RWPE1 (cell line): ENCODE results near the gene PES1.

ENCODE experiments used
- CTCF ChIA-PET: fragments of 350-600 bp; sonication (Branson Sonifier 250); formaldehyde crosslinking; extraction: SDS; loops from one replicate; lab custom pipeline; 2021; lab: Yijun Ruan, JAX
- POLR2A ChIA-PET: fragments of 400-600 bp; formaldehyde crosslinking; extraction: SDS; loops from one replicate; lab custom pipeline; 2020; ENCODE audit warnings: antibody characterized with exemption; ENCODE audit not compliant: low non-redundant PET; lab: Yijun Ruan, JAX
- DNase-seq: peaks from one replicate; pipeline ENCODE4 v3.0.0; 2012; ENCODE audit warnings: low spot score
- H3K27ac ChIP-seq: fragments of 450-650 bp; 2 replicates; pipeline ENCODE4 v1.5.1; 2017
- TF ChIP-seq, protein P1 (sequence below): fragments of 450-650 bp; conservative IDR thresholded peaks from 2 replicates; pipeline ENCODE4 v1.5.1; 2017; ENCODE audit warnings: low read depth, mild to moderate bottlenecking

The PES1 gene

DNA sequence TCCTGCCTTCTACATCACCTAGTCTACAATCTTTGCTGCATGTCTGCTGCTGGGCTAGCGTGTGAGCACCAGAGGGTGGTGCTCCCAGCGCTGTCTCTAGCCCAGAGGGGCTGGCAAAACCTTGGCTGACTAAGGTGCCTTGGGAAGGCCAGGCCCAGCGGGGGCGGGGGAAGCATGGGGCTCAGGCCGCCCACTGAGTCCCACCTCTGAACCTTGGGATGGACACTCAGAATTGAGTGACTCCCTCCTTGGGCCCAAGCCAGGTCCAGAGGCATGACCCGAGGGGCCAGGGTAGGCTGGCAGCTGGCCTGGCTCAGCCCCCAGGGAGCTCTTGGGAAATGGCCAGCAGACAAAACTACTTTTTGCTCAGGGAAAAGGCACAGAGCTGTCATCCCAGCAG is 9.7 kb downstream of the PES1 start:
- DNase-seq, result no peak
- TF ChIP-seq, protein P1, sequence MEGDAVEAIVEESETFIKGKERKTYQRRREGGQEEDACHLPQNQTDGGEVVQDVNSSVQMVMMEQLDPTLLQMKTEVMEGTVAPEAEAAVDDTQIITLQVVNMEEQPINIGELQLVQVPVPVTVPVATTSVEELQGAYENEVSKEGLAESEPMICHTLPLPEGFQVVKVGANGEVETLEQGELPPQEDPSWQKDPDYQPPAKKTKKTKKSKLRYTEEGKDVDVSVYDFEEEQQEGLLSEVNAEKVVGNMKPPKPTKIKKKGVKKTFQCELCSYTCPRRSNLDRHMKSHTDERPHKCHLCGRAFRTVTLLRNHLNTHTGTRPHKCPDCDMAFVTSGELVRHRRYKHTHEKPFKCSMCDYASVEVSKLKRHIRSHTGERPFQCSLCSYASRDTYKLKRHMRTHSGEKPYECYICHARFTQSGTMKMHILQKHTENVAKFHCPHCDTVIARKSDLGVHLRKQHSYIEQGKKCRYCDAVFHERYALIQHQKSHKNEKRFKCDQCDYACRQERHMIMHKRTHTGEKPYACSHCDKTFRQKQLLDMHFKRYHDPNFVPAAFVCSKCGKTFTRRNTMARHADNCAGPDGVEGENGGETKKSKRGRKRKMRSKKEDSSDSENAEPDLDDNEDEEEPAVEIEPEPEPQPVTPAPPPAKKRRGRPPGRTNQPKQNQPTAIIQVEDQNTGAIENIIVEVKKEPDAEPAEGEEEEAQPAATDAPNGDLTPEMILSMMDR, result no peak
- CTCF ChIA-PET, result no interaction called here
- POLR2A ChIA-PET, result interaction anchor here (0.5 kb wide), 1 partner anchor 12 kb away, joined by 4 read pairs; no protein-coding TSS in a partner anchor
- no peak overlapping the region for H3K27ac ChIP-seq

DNA sequence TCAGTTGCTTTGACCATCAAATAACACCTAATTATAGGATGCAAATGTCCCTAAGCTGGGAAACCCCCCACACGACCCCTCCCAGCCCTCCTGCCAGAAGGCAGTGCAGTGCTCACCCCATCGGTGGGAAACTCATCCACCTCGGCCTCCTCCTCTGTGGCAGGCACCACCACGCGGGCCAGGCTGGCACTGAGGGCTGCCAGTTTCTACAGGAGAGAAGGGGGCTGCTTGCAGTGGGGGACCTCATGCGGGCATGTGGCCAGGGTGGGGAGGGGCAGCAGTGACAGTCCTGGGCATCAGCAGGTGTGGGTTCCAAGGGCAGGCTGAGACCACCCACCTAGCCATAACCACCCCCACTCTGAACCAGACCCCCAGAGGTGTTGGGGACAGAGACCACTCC is 10.8 kb downstream of the PES1 start:
- TF ChIP-seq, protein P1, result no peak
- ChIA-PET POLR2A (no interaction called here), CTCF (no interaction called here)
- DNase-seq, result no peak
- H3K27ac ChIP-seq, result no peak overlapping the region

DNA sequence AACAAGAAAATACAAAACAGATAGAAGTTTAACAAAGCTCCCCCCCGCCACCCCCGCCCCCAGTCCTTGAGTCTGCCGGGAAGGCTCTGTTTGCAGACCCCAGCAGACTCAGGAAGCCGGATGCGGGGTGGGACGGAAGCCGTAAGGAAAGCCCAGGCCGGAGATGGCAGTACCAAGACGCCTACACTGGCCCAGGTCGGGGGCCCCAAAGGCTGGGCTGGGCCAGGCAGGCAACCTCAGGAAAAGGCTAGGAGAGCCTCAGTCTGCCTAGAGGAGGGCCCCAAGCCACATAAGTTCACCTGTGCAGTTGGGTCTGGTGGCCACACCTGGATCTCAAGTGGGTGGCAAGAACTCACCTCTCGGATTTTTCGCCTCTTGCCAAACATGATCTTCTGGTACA is 13.2 kb downstream of the PES1 start:
- TF ChIP-seq, protein P1, result no peak
- H3K27ac ChIP-seq, result peak overlapping the region; percentile 44
- ChIA-PET POLR2A (no interaction called here), CTCF (no interaction called here)
- no peak for DNase-seq

DNA sequence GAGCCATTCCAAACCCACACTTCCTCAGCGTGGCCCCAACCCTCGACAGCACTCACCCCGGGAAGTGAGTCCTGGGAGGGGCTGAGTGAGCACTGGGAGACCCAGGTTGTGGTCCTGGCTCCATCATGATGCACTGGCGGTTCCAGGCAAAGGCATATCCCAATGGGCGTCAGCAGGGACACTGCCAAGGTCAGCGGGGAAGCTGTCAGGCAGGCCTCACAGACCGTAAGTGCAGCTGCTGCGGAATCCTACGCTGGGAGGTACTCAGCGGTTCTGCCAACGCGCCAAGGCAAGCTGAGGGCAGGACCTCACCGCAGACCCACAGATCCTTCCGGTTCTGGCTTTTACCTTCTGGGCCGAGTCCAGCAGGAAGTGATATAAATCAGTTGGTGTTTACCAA is 15.9 kb downstream of the PES1 start:
- H3K27ac ChIP-seq, result peak overlapping the region; percentile 8
- no peak for DNase-seq
- ChIA-PET CTCF (no interaction called here), POLR2A (no interaction called here)
- TF ChIP-seq, protein P1, result no peak

DNA sequence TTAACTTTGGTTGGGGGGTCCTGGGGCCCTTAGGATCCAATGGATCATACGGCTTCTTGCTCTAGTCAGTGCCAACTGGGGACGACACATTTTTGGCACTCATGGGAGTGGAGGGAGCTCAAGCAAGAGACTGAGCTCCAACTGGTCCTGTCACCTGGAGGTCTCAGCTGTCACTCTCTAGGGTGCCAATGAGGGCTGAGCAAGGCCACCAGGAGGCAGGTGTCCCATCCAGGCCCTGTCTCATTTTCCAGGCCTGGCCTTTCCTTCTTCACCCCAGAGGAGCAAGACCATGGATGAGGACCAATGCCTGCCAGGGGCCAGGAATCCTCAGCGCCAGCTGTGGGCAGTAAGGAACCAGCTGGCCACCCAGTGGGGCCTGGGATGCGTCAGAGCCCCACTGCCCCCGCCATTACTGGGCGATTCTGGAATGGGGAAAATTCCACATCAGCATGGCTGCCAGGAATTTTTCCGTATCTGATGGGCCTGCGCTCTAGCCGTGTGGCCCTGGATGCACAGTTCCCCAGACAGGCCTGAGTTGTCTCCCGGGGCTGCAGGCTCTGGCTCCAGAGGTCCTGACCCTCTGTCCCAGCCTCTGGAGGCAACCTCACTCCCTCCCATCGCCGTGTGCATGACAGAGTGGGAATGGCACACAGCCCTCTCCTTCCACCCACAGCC is 16.6 kb downstream of the PES1 start:
- CTCF ChIA-PET, result no interaction called here

DNA sequence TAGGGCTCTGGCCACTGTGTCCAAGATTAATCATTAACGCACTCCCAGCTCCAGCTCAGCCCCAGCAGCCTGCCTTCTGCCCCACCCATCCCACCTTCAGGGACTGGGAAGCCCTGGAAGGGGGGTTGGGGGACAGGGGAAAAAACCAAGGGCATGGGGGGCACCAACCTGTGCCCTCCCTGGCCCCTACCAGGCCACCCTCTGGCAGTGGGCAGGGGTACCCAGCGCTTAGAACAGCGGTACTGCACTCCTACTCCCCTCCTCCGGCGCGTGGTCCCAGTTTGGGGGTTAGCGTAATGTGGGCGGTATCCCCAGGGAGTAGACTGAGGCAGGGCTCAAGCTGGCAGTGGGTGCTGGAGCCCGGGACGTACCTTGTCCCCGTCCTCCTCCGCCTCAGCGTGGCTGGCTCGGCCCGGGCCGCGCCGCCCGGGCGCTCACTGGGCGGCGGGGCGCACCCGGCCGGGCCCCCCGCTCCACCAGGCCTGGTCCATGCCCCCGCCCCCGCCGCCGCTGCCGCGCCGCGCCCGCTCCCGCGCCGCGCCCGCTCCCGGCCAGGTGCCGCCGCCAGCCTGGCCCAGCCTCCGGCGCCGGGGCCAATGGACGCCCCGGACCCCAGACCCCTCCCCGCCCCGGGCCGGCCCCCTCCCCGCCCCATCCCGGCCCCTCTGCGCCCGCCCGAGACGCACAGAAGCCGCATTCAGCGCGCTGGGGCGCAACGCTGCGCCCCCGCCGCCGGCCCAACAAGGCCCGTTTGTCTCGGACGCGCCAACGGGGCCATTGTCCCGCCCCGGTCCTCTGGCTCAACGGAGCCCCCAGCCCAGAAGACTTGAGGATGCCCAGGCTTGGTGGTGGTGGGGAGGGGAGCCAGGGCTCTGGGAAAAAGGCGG is 17.4 kb downstream of the PES1 start, which contains the start of gene GAL3ST1:
GAL3ST1 (minus strand) TSS at position 571 of the 887 bp plus-strand sequence. CDS start 17,273 bp downstream, outside the sequence.
- POLR2A ChIA-PET, result no interaction called here
- CTCF ChIA-PET, result no interaction called here
- TF ChIP-seq, protein P1, result no peak
- H3K27ac ChIP-seq, result peak within 1 kb of the TSS; percentile 8
- DNase-seq, result no peak

More for the DNA sequence above, 16.6 kb downstream of the PES1 start:
- POLR2A ChIA-PET, result no interaction called here
- peak overlapping the region; percentile 8 for H3K27ac ChIP-seq
- DNase-seq, result no peak
- TF ChIP-seq, protein P1, result no peak
